ENCODE data around the gene BCAS3. TPM values are rescaled to one million over a fixed set of nuclear protein-coding genes. Genes with fewer than 3 reads are reported as not detected.
A peak's percentile ranks its signal among the peaks of the same experiment; 100 is the strongest.

BCAS3 gene
- total RNA-seq, 1 experiment from 2014 or later: 14.3 TPM

GRCh38 chr17:61299517-61300513 is 622.2 kb downstream of the BCAS3 start:
- Histone ChIP-seq H3K4me1 (replicated peaks) (peaks cover 6% of the 10 kb centered on the region), H3K9me3 (replicated peaks) (no peaks in the 10 kb centered on the region), H3K36me3 (no peaks in the 10 kb centered on the region), H3K27me3 (replicated peaks) (no peaks in the 10 kb centered on the region), H3K4me3 (no peak overlapping the region), H3K27ac (no peak overlapping the region)
- no peak for DNase-seq (ENCODE audit: low read depth in 1 of 2, low spot score in 2 of 2)

- no peak overlapping the region for H3K27ac ChIP-seq
- H3K36me3 ChIP-seq: no peaks in the 10 kb centered on the region
- no peak overlapping the region for H3K4me3 ChIP-seq
- peaks cover 5% of the 10 kb centered on the region for H3K4me1 ChIP-seq (replicated peaks)
- no peaks in the 10 kb centered on the region for H3K27me3 ChIP-seq (replicated peaks)
- H3K9me3 ChIP-seq (replicated peaks): no peaks in the 10 kb centered on the region
- no peak for DNase-seq (ENCODE audit: low read depth in 1 of 2, low spot score in 2 of 2)
Measured at GRCh38 chr17:61302953-61303816, 625.5 kb downstream of the BCAS3 start.

- Histone ChIP-seq H3K27ac (no peak overlapping the region), H3K27me3 (replicated peaks) (no peaks in the 10 kb centered on the region), H3K4me3 (no peak overlapping the region), H3K9me3 (replicated peaks) (no peaks in the 10 kb centered on the region), H3K4me1 (replicated peaks) (peaks cover 9% of the 10 kb centered on the region), H3K36me3 (no peaks in the 10 kb centered on the region)
- DNase-seq (ENCODE audit: low read depth in 1 of 2, low spot score in 2 of 2): no peak
Measured at GRCh38 chr17:61303817-61304096, 626.1 kb downstream of the BCAS3 start.

GRCh38 chr17:61305024-61305423 is 627.4 kb downstream of the BCAS3 start:
- H3K27ac ChIP-seq: no peak overlapping the region
- H3K4me1 ChIP-seq (replicated peaks): peaks cover 22% of the 10 kb centered on the region
- H3K27me3 ChIP-seq (replicated peaks): no peaks in the 10 kb centered on the region
- no peak for DNase-seq (ENCODE audit: low read depth in 1 of 2, low spot score in 2 of 2)
- H3K4me3 ChIP-seq: no peak overlapping the region
- no peaks in the 10 kb centered on the region for H3K9me3 ChIP-seq (replicated peaks)
- no peaks in the 10 kb centered on the region for H3K36me3 ChIP-seq

- Histone ChIP-seq H3K27me3 (replicated peaks) (no peaks in the 10 kb centered on the region), H3K9me3 (replicated peaks) (no peaks in the 10 kb centered on the region), H3K27ac (no peak overlapping the region), H3K4me3 (no peak overlapping the region), H3K36me3 (no peaks in the 10 kb centered on the region), H3K4me1 (replicated peaks) (peaks cover 31% of the 10 kb centered on the region)
- no peak for DNase-seq (ENCODE audit: low read depth in 1 of 2, low spot score in 2 of 2)
Measured at GRCh38 chr17:61306003-61306402, 628.4 kb downstream of the BCAS3 start.

GRCh38 chr17:61307905-61308886 is 630.5 kb downstream of the BCAS3 start:
- Histone ChIP-seq H3K4me3 (no peak overlapping the region), H3K27ac (peak overlapping the region; percentile 59), H3K9me3 (replicated peaks) (no peaks in the 10 kb centered on the region), H3K4me1 (replicated peaks) (peaks cover 31% of the 10 kb centered on the region), H3K27me3 (replicated peaks) (no peaks in the 10 kb centered on the region), H3K36me3 (no peaks in the 10 kb centered on the region)
- DNase-seq (ENCODE audit: low read depth in 1 of 2, low spot score in 2 of 2): peak; percentile 83 to 88

- Histone ChIP-seq H3K9me3 (replicated peaks) (no peaks in the 10 kb centered on the region), H3K4me3 (no peak overlapping the region), H3K27me3 (replicated peaks) (no peaks in the 10 kb centered on the region), H3K36me3 (no peaks in the 10 kb centered on the region), H3K27ac (peak overlapping the region; percentile 59), H3K4me1 (replicated peaks) (peaks cover 31% of the 10 kb centered on the region)
- peak in 1 of 2 experiments; percentile 49 for DNase-seq (ENCODE audit: low read depth in 1 of 2, low spot score in 2 of 2)
Measured at GRCh38 chr17:61309362-61310256, 632.0 kb downstream of the BCAS3 start.

GRCh38 chr17:61310590-61310989 is 632.9 kb downstream of the BCAS3 start:
- Histone ChIP-seq H3K27me3 (replicated peaks) (no peaks in the 10 kb centered on the region), H3K36me3 (no peaks in the 10 kb centered on the region), H3K4me1 (replicated peaks) (peaks cover 31% of the 10 kb centered on the region), H3K4me3 (no peak overlapping the region), H3K9me3 (replicated peaks) (no peaks in the 10 kb centered on the region), H3K27ac (no peak overlapping the region)
- no peak for DNase-seq (ENCODE audit: low read depth in 1 of 2, low spot score in 2 of 2)

GRCh38 chr17:61312406-61313295 is 635.0 kb downstream of the BCAS3 start:
- Histone ChIP-seq H3K9me3 (replicated peaks) (no peaks in the 10 kb centered on the region), H3K27ac (no peak overlapping the region), H3K4me3 (no peak overlapping the region), H3K36me3 (no peaks in the 10 kb centered on the region), H3K27me3 (replicated peaks) (no peaks in the 10 kb centered on the region), H3K4me1 (replicated peaks) (peaks cover 30% of the 10 kb centered on the region)
- no peak for DNase-seq (ENCODE audit: low read depth in 1 of 2, low spot score in 2 of 2)

- Histone ChIP-seq H3K27ac (no peak overlapping the region), H3K36me3 (no peaks in the 10 kb centered on the region), H3K4me1 (replicated peaks) (peaks cover 22% of the 10 kb centered on the region)
Measured at GRCh38 chr17:61313461-61314326, 636.0 kb downstream of the BCAS3 start.

More at GRCh38 chr17:61313461-61314326, 636.0 kb downstream of the BCAS3 start:
- no peaks in the 10 kb centered on the region for H3K27me3 ChIP-seq (replicated peaks)
- no peak overlapping the region for H3K4me3 ChIP-seq
- no peak for DNase-seq (ENCODE audit: low read depth in 1 of 2, low spot score in 2 of 2)
- H3K9me3 ChIP-seq (replicated peaks): no peaks in the 10 kb centered on the region

All from SJSA1 (cell line).